SK-N-SH treated with all-trans-retinoic acid at 6 μM for 48 hours (cell line): ENCODE measurements around the gene ASPN.

Source experiments
- ATAC-seq: fragments of 200-7000 bp; cut with Tn5 transposase; 3 replicates; pipeline ENCODE4 v1.9.1; 2020; ENCODE audit warnings: mild to moderate bottlenecking, moderate library complexity
- ARNTL ChIP-seq: fragments of 450-650 bp; formaldehyde crosslinking; IDR thresholded peaks from 2 replicates; pipeline ENCODE4 v1.5.0; 2020; ENCODE audit warnings: low read depth, mild to moderate bottlenecking, moderate library complexity, borderline replicate concordance
- BACH2 ChIP-seq: fragments of 250-450 bp; sonication (Bioruptor Pico); IDR thresholded peaks from 2 replicates; pipeline ENCODE4 v1.9.0; 2021; ENCODE audit warnings: mild to moderate bottlenecking, borderline replicate concordance
- CSDC2 ChIP-seq: fragments of 250-450 bp; sonication (Bioruptor Pico); IDR thresholded peaks from 2 replicates; pipeline ENCODE4 v1.5.0; 2020; ENCODE audit warnings: mild to moderate bottlenecking, moderate library complexity
- ESRRG ChIP-seq: fragments of 250-450 bp; sonication (Bioruptor Pico); IDR thresholded peaks from 2 replicates; pipeline ENCODE4 v1.6.1; 2021; ENCODE audit warnings: mild to moderate bottlenecking
- GLIS3 ChIP-seq: fragments of 250-450 bp; sonication (Bioruptor Pico); IDR thresholded peaks from 2 replicates; pipeline ENCODE4 v1.5.0; 2020; ENCODE audit warnings: mild to moderate bottlenecking, moderate library complexity
- ISL1 ChIP-seq: fragments of 250-450 bp; sonication (Bioruptor Pico); IDR thresholded peaks from 2 replicates; pipeline ENCODE4 v2.1.2; 2022; ENCODE audit warnings: mild to moderate bottlenecking, moderate library complexity
- OSR1 ChIP-seq: fragments of 250-450 bp; sonication (Bioruptor Pico); IDR thresholded peaks from 2 replicates; pipeline ENCODE4 v1.8.0; 2022; ENCODE audit warnings: moderate library complexity, mild to moderate bottlenecking, inconsistent platforms
- PPARA ChIP-seq: fragments of 250-450 bp; sonication (Bioruptor Pico); IDR thresholded peaks from 2 replicates; pipeline ENCODE4 v1.5.0; 2020; ENCODE audit warnings: mild to moderate bottlenecking, borderline replicate concordance
- RARB ChIP-seq: fragments of 250-450 bp; sonication (Bioruptor Pico); IDR thresholded peaks from 2 replicates; pipeline ENCODE4 v1.8.0; 2021; ENCODE audit warnings: mild to moderate bottlenecking, moderate library complexity
- SNAI2 ChIP-seq: fragments of 250-450 bp; sonication (Bioruptor Pico); IDR thresholded peaks from 2 replicates; pipeline ENCODE4 v1.5.0; 2020; ENCODE audit warnings: mild to moderate bottlenecking, moderate library complexity
- TCF4 ChIP-seq: fragments of 250-450 bp; sonication (Bioruptor Pico); IDR thresholded peaks from 2 replicates; pipeline ENCODE4 v1.8.0; 2021; ENCODE audit warnings: mild to moderate bottlenecking, moderate library complexity, borderline replicate concordance
- TOX ChIP-seq: fragments of 250-450 bp; sonication (Bioruptor Pico); IDR thresholded peaks from 2 replicates; pipeline ENCODE4 v1.8.0; 2021; ENCODE audit warnings: mild to moderate bottlenecking, moderate library complexity, borderline replicate concordance
- ZFP3 ChIP-seq: fragments of 250-450 bp; sonication (Bioruptor Pico); IDR thresholded peaks from 2 replicates; pipeline ENCODE4 v1.5.0; 2020; ENCODE audit warnings: mild to moderate bottlenecking, moderate library complexity
- ZFP30 ChIP-seq: fragments of 450-650 bp; formaldehyde crosslinking; IDR thresholded peaks from 2 replicates; pipeline ENCODE4 v1.5.0; 2022; ENCODE audit warnings: mild to moderate bottlenecking, moderate library complexity
- ZNF565 ChIP-seq: fragments of 450-650 bp; formaldehyde crosslinking; conservative IDR thresholded peaks from 2 replicates; pipeline ENCODE4 v1.5.0; 2020; ENCODE audit warnings: low read depth, mild to moderate bottlenecking, moderate library complexity
- ZNF70 ChIP-seq: fragments of 450-650 bp; formaldehyde crosslinking; IDR thresholded peaks from 2 replicates; pipeline ENCODE4 v1.5.0; 2020; ENCODE audit warnings: mild to moderate bottlenecking, moderate library complexity
- ZNF8 ChIP-seq: fragments of 450-650 bp; formaldehyde crosslinking; IDR thresholded peaks from 2 replicates; pipeline ENCODE4 v1.5.0; 2020; ENCODE audit warnings: mild to moderate bottlenecking, moderate library complexity
- TF ChIP-seq, protein P1 (sequence below): fragments of 250-450 bp; sonication (Bioruptor Pico); IDR thresholded peaks from 2 replicates; pipeline ENCODE4 v1.5.1; 2020; ENCODE audit warnings: low read depth, mild to moderate bottlenecking, moderate library complexity
- TF ChIP-seq, protein P2 (sequence below): fragments of 250-450 bp; sonication (Bioruptor Pico); IDR thresholded peaks from 2 replicates; pipeline ENCODE4 v1.5.1; 2021; ENCODE audit warnings: mild to moderate bottlenecking, moderate library complexity
- TF ChIP-seq, protein P3 (sequence below): fragments of 250-450 bp; sonication (Bioruptor Pico); IDR thresholded peaks from 2 replicates; pipeline ENCODE4 v1.8.0; 2020; ENCODE audit warnings: mild to moderate bottlenecking, moderate library complexity, borderline replicate concordance
- TF ChIP-seq, protein P4 (sequence below): fragments of 250-450 bp; sonication (Bioruptor Pico); IDR thresholded peaks from 2 replicates; pipeline ENCODE4 v1.8.0; 2021; ENCODE audit warnings: low read depth, mild to moderate bottlenecking, moderate library complexity, borderline replicate concordance

Gene ASPN

DNA sequence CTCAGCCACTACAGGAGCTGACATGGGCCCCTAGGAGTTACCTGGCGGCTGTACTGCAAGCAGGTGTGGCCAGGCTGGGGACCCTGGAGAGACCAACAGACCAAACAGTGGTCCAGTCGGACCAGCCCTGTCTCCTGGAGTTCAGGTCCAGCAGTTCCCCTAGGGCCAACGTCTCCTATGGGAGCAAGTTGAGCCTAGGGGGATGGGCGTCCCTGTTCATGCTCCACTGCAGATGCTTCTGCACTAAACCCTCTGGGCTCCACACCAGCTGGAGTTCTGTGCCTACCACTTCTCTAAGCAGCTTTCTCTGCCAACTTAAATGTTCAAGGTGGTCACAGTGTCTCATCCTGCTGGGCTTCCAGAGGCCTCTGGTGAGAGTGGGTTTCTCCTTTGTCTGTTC lies 37.5 kb downstream of the ASPN start (continued):
- TF ChIP-seq PPARA = no peak

DNA sequence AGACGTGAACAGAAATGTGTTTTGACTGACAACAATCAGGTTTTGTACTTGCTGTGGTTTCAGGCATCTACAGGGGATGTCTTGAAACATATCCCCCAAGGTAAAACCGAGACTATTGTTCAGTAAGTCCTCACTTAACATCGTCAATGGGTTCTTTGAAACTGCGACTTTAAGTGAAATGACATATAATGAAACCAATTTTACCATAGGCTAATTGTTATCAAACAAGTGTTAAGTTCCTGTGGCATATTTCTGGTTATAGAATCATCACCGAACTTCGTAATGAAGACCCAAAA lies 41.6 kb downstream of the ASPN start:
- no peak for ATAC-seq
- no peak for TF ChIP-seq BACH2 (CRISPR knock-in tag)
- TF ChIP-seq ZFP30 (CRISPR knock-in tag) = no peak
- TF ChIP-seq ZNF565 (CRISPR knock-in tag) = no peak
- TF ChIP-seq ARNTL (CRISPR knock-in tag) = no peak
- TF ChIP-seq ESRRG (CRISPR knock-in tag) = no peak
- no peak for TF ChIP-seq SNAI2
- TF ChIP-seq OSR1 = no peak
- TF ChIP-seq RARB (CRISPR knock-in tag) = no peak
- TF ChIP-seq ZNF70 = no peak
- TF ChIP-seq, protein P1, sequence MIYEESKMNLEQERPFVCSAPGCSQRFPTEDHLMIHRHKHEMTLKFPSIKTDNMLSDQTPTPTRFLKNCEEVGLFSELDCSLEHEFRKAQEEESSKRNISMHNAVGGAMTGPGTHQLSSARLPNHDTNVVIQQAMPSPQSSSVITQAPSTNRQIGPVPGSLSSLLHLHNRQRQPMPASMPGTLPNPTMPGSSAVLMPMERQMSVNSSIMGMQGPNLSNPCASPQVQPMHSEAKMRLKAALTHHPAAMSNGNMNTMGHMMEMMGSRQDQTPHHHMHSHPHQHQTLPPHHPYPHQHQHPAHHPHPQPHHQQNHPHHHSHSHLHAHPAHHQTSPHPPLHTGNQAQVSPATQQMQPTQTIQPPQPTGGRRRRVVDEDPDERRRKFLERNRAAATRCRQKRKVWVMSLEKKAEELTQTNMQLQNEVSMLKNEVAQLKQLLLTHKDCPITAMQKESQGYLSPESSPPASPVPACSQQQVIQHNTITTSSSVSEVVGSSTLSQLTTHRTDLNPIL (CRISPR knock-in tag) = no peak
- no peak for TF ChIP-seq ISL1 (CRISPR knock-in tag)
- no peak for TF ChIP-seq PPARA
- no peak for TF ChIP-seq CSDC2 (CRISPR knock-in tag)
- TF ChIP-seq TOX = no peak
- no peak for TF ChIP-seq ZNF8
- TF ChIP-seq, protein P2, sequence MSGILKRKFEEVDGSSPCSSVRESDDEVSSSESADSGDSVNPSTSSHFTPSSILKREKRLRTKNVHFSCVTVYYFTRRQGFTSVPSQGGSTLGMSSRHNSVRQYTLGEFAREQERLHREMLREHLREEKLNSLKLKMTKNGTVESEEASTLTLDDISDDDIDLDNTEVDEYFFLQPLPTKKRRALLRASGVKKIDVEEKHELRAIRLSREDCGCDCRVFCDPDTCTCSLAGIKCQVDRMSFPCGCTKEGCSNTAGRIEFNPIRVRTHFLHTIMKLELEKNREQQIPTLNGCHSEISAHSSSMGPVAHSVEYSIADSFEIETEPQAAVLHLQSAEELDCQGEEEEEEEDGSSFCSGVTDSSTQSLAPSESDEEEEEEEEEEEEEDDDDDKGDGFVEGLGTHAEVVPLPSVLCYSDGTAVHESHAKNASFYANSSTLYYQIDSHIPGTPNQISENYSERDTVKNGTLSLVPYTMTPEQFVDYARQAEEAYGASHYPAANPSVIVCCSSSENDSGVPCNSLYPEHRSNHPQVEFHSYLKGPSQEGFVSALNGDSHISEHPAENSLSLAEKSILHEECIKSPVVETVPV = no peak
- TF ChIP-seq ZFP3 (CRISPR knock-in tag) = no peak
- TF ChIP-seq, protein P3, sequence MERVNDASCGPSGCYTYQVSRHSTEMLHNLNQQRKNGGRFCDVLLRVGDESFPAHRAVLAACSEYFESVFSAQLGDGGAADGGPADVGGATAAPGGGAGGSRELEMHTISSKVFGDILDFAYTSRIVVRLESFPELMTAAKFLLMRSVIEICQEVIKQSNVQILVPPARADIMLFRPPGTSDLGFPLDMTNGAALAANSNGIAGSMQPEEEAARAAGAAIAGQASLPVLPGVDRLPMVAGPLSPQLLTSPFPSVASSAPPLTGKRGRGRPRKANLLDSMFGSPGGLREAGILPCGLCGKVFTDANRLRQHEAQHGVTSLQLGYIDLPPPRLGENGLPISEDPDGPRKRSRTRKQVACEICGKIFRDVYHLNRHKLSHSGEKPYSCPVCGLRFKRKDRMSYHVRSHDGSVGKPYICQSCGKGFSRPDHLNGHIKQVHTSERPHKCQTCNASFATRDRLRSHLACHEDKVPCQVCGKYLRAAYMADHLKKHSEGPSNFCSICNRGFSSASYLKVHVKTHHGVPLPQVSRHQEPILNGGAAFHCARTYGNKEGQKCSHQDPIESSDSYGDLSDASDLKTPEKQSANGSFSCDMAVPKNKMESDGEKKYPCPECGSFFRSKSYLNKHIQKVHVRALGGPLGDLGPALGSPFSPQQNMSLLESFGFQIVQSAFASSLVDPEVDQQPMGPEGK = no peak

DNA sequence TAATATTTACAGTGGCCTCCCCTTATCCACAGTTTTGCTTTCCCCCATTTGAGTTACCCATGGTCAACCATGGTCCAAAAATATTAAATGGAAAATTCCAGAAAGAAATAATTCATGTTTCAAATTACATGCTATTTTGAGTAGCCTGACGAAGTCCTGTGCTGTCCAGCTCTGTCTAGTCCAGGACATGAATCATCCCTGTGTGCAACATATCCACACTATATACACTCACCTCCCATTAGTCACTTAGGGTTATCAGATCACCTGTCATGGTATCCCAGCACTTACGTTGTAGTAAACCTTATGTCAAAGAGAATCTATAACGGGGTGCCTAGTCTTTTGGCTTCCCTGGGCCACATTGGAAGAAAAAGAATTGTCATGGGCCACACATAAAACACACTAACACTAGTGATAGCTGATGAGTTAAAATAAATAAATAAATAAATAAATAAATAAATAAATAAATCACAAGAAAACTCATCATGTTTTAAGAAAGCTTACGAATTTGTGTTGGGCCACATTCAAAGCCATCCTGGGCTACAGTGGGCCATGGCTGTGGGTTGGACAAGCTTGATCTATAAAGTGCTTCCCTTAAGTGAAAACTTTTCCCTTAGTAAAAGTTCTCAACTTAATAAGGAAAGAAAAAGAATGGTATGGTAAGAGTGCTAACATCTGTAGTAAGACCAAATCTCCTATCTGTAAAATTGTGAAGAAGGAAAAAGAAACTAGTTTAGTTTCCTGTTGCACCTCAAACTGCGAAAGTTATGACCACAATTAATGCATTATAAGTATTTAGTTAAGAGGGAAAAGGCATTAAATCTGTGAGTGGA lies 42.2 kb downstream of the ASPN start:
- ATAC-seq = peak; percentile 92
- TF ChIP-seq ISL1 (CRISPR knock-in tag) (0 out of 2 replicates have a peak, but pooled peaks have one; percentile 42), SNAI2 (no peak)

DNA sequence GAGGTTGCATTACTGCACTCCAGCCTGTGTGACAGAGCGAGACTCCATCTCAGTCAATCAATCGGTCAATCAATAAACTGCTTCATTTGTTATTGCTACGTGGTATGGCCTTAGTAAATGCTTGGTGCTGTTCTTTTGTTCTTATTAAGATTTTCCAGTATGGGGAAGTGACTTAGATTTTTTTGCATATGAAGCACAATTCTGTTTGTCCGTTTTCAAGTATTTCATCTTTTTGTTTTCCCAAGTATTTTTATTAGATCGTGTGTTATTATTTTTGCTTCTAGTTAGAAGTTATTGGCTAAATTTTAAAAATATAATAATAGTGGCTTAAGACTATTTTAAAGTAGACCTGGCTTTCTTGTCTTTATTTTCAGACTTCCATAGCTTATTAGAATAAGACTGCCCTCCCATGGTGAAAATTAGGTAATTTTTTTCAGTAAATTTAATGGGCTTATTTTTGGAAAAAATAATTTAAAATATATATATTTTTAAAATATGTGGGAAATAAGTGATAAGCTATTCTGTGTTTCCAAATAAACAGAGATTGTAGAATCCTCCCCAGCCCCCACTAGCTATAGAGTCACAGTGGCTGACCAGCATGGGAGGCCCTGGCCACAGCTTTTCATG lies 43.3 kb downstream of the ASPN start:
- no peak for ATAC-seq
- TF ChIP-seq, protein P4, sequence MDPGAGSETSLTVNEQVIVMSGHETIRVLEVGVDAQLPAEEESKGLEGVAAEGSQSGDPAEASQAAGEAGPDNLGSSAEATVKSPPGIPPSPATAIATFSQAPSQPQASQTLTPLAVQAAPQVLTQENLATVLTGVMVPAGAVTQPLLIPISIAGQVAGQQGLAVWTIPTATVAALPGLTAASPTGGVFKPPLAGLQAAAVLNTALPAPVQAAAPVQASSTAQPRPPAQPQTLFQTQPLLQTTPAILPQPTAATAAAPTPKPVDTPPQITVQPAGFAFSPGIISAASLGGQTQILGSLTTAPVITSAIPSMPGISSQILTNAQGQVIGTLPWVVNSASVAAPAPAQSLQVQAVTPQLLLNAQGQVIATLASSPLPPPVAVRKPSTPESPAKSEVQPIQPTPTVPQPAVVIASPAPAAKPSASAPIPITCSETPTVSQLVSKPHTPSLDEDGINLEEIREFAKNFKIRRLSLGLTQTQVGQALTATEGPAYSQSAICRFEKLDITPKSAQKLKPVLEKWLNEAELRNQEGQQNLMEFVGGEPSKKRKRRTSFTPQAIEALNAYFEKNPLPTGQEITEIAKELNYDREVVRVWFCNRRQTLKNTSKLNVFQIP (CRISPR knock-in tag) = no peak
- TF ChIP-seq ARNTL (CRISPR knock-in tag) (no peak), BACH2 (CRISPR knock-in tag) (no peak), ZNF8 (no peak), ZFP3 (CRISPR knock-in tag) (no peak), ZNF70 (no peak), CSDC2 (CRISPR knock-in tag) (no peak), PPARA (no peak), ZNF565 (CRISPR knock-in tag) (no peak), ZFP30 (CRISPR knock-in tag) (no peak), GLIS3 (CRISPR knock-in tag) (no peak), ESRRG (CRISPR knock-in tag) (no peak), TCF4 (CRISPR knock-in tag) (no peak), TOX (no peak)
- TF ChIP-seq, protein P3 = no peak
- TF ChIP-seq, protein P1 (CRISPR knock-in tag) = no peak
- TF ChIP-seq, protein P2 = no peak
